ENCODE results near the gene NR1H4.

The NR1H4 gene

DNA sequence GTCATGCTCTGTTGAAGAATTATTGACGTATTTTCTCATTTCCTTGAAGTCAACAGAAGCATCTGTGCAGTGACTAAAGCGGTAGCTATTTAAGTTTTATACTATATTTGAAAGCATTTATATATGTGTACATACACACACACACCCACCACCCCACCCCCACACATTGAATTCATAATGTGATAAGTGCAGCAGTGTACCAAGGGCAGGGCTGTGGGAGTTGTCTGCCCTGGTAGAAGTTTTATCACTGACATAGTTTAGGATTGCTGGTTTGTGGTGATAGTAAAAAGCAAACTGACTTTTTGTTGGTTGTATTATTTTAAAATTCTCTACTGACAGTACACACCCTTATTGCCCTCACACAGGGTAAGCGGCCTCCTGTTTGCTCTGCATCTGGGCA is 138.9 kb downstream of the NR1H4 start:
- H3K4me1 ChIP-seq (ENCODE audit: control insufficient read depth, low read depth, low read length), result no peaks in the 10 kb centered on the region
- no peak overlapping the region for H3K27ac ChIP-seq (ENCODE audit: low read length)
- H3K4me3 ChIP-seq (ENCODE audit: low read length), result no peak overlapping the region
- no peak overlapping the region for H3K9ac ChIP-seq (ENCODE audit: low read length)
- H3K36me3 ChIP-seq (ENCODE audit: control insufficient read depth, low read depth, low read length), result no peaks in the 10 kb centered on the region
- H3K9me3 ChIP-seq (ENCODE audit: control insufficient read depth, low read depth, low read length), result no peaks in the 10 kb centered on the region
- no peaks in the 10 kb centered on the region for H3K27me3 ChIP-seq (ENCODE audit: control insufficient read depth, insufficient read depth, low read length)
